H9 (cell line): ENCODE data around the gene CEP112. TPM values are rescaled to one million over a fixed set of nuclear protein-coding genes. Genes with fewer than 3 reads are reported as not detected.

ENCODE experiments used
- DNase-seq: peaks from one replicate; pipeline ENCODE4 v3.0.0-alpha.2; 2017
- H2AFZ ChIP-seq: one replicate; pipeline ENCODE4 v1.6.1; 2013; ENCODE audit warnings: mild to moderate bottlenecking, low read length, control low read depth, moderate library complexity
- H2AK5ac ChIP-seq: 2 replicates; pipeline ENCODE4 v1.6.1; 2013; ENCODE audit warnings: low read length, control low read depth, mixed read lengths; ENCODE audit not compliant: insufficient read length
- H2BK120ac ChIP-seq: one replicate; pipeline ENCODE4 v1.6.1; 2013; ENCODE audit warnings: low read depth, mild to moderate bottlenecking, low read length, control low read depth, inconsistent platforms; ENCODE audit not compliant: poor library complexity, severe bottlenecking
- H2BK12ac ChIP-seq: 2 replicates; pipeline ENCODE4 v1.6.1; 2013; ENCODE audit warnings: low read length, control low read depth, mixed read lengths, low read depth; ENCODE audit not compliant: insufficient read length
- H2BK15ac ChIP-seq: 2 replicates; pipeline ENCODE4 v1.6.1; 2013; ENCODE audit warnings: low read depth, low read length, control low read depth
- H2BK20ac ChIP-seq: one replicate; pipeline ENCODE4 v1.6.1; 2013; ENCODE audit warnings: low read depth, mild to moderate bottlenecking, low read length, control low read depth, inconsistent platforms; ENCODE audit not compliant: poor library complexity, severe bottlenecking
- H2BK5ac ChIP-seq: 2 replicates; pipeline ENCODE4 v1.6.1; 2013; ENCODE audit warnings: low read length, control low read depth, mixed read lengths; ENCODE audit not compliant: insufficient read length
- H3K14ac ChIP-seq: 2 replicates; pipeline ENCODE4 v1.6.1; 2013; ENCODE audit warnings: low read length, control low read depth; ENCODE audit not compliant: insufficient read depth
- H3K18ac ChIP-seq: 2 replicates; pipeline ENCODE4 v1.6.1; 2013; ENCODE audit warnings: low read depth, mild to moderate bottlenecking, mixed read lengths, low read length, control low read depth; ENCODE audit not compliant: insufficient read length
- H3K23ac ChIP-seq: 2 replicates; pipeline ENCODE4 v1.6.1; 2013; ENCODE audit warnings: low read length, control low read depth, mixed read lengths, low read depth; ENCODE audit not compliant: insufficient read length
- H3K23me2 ChIP-seq: 2 replicates; pipeline ENCODE4 v1.6.1; 2013; ENCODE audit warnings: low read depth, mild to moderate bottlenecking, mixed read lengths, low read length, control low read depth; ENCODE audit not compliant: insufficient read length, poor library complexity, severe bottlenecking
- H3K27ac ChIP-seq: 2 replicates; pipeline ENCODE4 v1.5.1; 2013; ENCODE audit warnings: low read length, control low read depth, mixed read lengths, low read depth; ENCODE audit not compliant: insufficient read length
- H3K27me3 ChIP-seq: 2 replicates; pipeline ENCODE4 v1.6.1; 2013; ENCODE audit warnings: low read length, control low read depth, inconsistent platforms; ENCODE audit not compliant: insufficient read depth
- H3K4ac ChIP-seq: 2 replicates; pipeline ENCODE4 v1.6.1; 2013; ENCODE audit warnings: low read depth, mild to moderate bottlenecking, control low read depth, inconsistent platforms, low read length, moderate library complexity
- H3K4me1 ChIP-seq: 2 replicates; pipeline ENCODE4 v1.6.1; 2013; ENCODE audit warnings: low read length, control low read depth, inconsistent platforms; ENCODE audit not compliant: insufficient read depth
- H3K4me2 ChIP-seq: 2 replicates; pipeline ENCODE4 v1.6.1; 2013; ENCODE audit warnings: low read length, control low read depth, mixed read lengths; ENCODE audit not compliant: insufficient read length, insufficient read depth
- H3K56ac ChIP-seq: 2 replicates; pipeline ENCODE4 v1.6.1; 2013; ENCODE audit warnings: low read depth, mild to moderate bottlenecking, mixed read lengths, low read length, control low read depth; ENCODE audit not compliant: insufficient read length
- H3K79me1 ChIP-seq: 2 replicates; pipeline ENCODE4 v1.6.1; 2013; ENCODE audit warnings: low read depth, mild to moderate bottlenecking, moderate library complexity, low read length, control low read depth, inconsistent platforms; ENCODE audit not compliant: insufficient read depth, poor library complexity, severe bottlenecking
- H3K79me2 ChIP-seq: 2 replicates; pipeline ENCODE4 v1.6.1; 2013; ENCODE audit warnings: low read length, control low read depth, inconsistent platforms; ENCODE audit not compliant: insufficient read depth
- H3K9ac ChIP-seq: 2 replicates; pipeline ENCODE4 v1.6.1; 2013; ENCODE audit warnings: low read length, control low read depth, mixed read lengths; ENCODE audit not compliant: insufficient read length; ENCODE audit errors: extremely low read depth
- H3K9me3 ChIP-seq: one replicate; pipeline ENCODE4 v1.6.1; 2013; ENCODE audit warnings: low read depth, low read length, inconsistent platforms; ENCODE audit not compliant: control insufficient read depth
- H3T11ph ChIP-seq: one replicate; pipeline ENCODE4 v1.6.1; 2013; ENCODE audit warnings: mild to moderate bottlenecking, low read length, control low read depth, inconsistent platforms
- H4K20me1 ChIP-seq: one replicate; pipeline ENCODE4 v1.6.1; 2013; ENCODE audit not compliant: control insufficient read depth, insufficient read length, insufficient read depth
- H4K5ac ChIP-seq: 2 replicates; pipeline ENCODE4 v1.6.1; 2013; ENCODE audit warnings: low read depth, mild to moderate bottlenecking, mixed read lengths, low read length, control low read depth; ENCODE audit not compliant: insufficient read length
- H4K8ac ChIP-seq: replicated peaks from 2 replicates; pipeline ENCODE4 v1.6.1; 2013; ENCODE audit warnings: low read length, control low read depth, mixed read lengths, low read depth; ENCODE audit not compliant: insufficient read length
- H4K91ac ChIP-seq: 2 replicates; pipeline ENCODE4 v1.6.1; 2013; ENCODE audit warnings: low read depth, mild to moderate bottlenecking, moderate library complexity, mixed read lengths, low read length, control low read depth; ENCODE audit not compliant: insufficient read length
- H3K27ac Mint-ChIP-seq, 3 experiments: 2 replicates in 2 of 3; 3 replicates in 1 of 3; pipeline ENCODE4 v1.8.0; 2020 to 2021; ENCODE audit warnings: mixed read lengths in 3 of 3, mild to moderate bottlenecking in 1 of 3, moderate library complexity in 1 of 3
- H3K27me3 Mint-ChIP-seq: 2 replicates; pipeline ENCODE4 v1.8.0; 2021; ENCODE audit warnings: low read depth, mild to moderate bottlenecking, moderate library complexity, mixed read lengths
- H3K36me3 Mint-ChIP-seq, 3 experiments: 2 replicates in 2 of 3; 3 replicates in 1 of 3; pipeline ENCODE4 v1.8.0; 2020 to 2021; ENCODE audit warnings: low read depth in 3 of 3, mixed read lengths in 3 of 3; ENCODE audit not compliant: insufficient read depth in 1 of 3
- H3K4me1 Mint-ChIP-seq, 2 experiments: 2 replicates each; pipeline ENCODE4 v1.8.0; 2020; ENCODE audit warnings: mixed read lengths in 2 of 2
- H3K4me3 Mint-ChIP-seq, 2 experiments: 2 replicates in 1 of 2; 3 replicates in 1 of 2; pipeline ENCODE4 v1.8.0; 2020 to 2021; ENCODE audit warnings: mild to moderate bottlenecking in 2 of 2, mixed read lengths in 2 of 2, moderate library complexity in 1 of 2
- H3K9me3 Mint-ChIP-seq, 2 experiments: 2 replicates in 1 of 2; 3 replicates in 1 of 2; pipeline ENCODE4 v1.8.0; 2020; ENCODE audit warnings: mild to moderate bottlenecking in 2 of 2, mixed read lengths in 2 of 2, moderate library complexity in 1 of 2
- CTCF ChIP-seq: fragments of 200-600 bp; sonication (generic); conservative IDR thresholded peaks from 3 replicates; pipeline ENCODE4 v1.8.0; 2021; ENCODE audit warnings: antibody characterized with exemption, mild to moderate bottlenecking
- WGBS: extraction: QIAGEN DNeasy Blood & Tissue Kit; methylation state at CpG from one replicate; pipeline ENCODE4 v1.1.7; 2013; ENCODE audit warnings: missing lambda C conversion rate, low lambda C conversion rate, mixed read lengths; ENCODE audit not compliant: insufficient read length; ENCODE audit errors: extremely low coverage; 5-methylcytosine and 5-hydroxymethylcytosine counted together
- total RNA-seq: library from RNA; stranded (reverse); gene quantifications from 2 replicates; pipeline ENCODE4 v1.2.1, GENCODE V29; 2021

CEP112 gene
- total RNA-seq, 1 experiment from 2014 or later, result 5.4 TPM

- no peak overlapping the region for H3T11ph ChIP-seq
- peaks cover 0 to 1% (median 0%) of the 10 kb centered on the region in 3 experiments; a peak in 1 of 7 replicates for H3K36me3 Mint-ChIP-seq
- H3K4me3 Mint-ChIP-seq, result no peak overlapping the region
- no peak overlapping the region for H2AFZ ChIP-seq
- H4K5ac ChIP-seq, result no peak overlapping the region
- no peak overlapping the region for H3K23ac ChIP-seq
- H3K18ac ChIP-seq, result no peak overlapping the region
- H3K56ac ChIP-seq, result no peak overlapping the region
- H3K23me2 ChIP-seq, result no peaks in the 10 kb centered on the region
- H2BK120ac ChIP-seq, result no peak overlapping the region
- H3K4me1 Mint-ChIP-seq, result peaks cover 18 to 25% of the 10 kb centered on the region in 2 experiments
- H2AK5ac ChIP-seq, result no peak overlapping the region
- no peaks in the 10 kb centered on the region; a peak in 1 of 5 replicates for H3K9me3 Mint-ChIP-seq
- H2BK15ac ChIP-seq, result no peak overlapping the region
- H3K27ac ChIP-seq, result no peak overlapping the region
- no peak overlapping the region for H3K4me2 ChIP-seq
- TF ChIP-seq CTCF, result no peak
- H3K27me3 ChIP-seq, result no peaks in the 10 kb centered on the region
- DNase-seq, result no peak
- no peaks in the 10 kb centered on the region for H4K20me1 ChIP-seq
- H3K14ac ChIP-seq, result no peak overlapping the region
- no peak overlapping the region for H4K8ac ChIP-seq
- H3K27me3 Mint-ChIP-seq, result no peaks in the 10 kb centered on the region
- H3K9me3 ChIP-seq, result no peaks in the 10 kb centered on the region
- no peaks in the 10 kb centered on the region for H3K79me1 ChIP-seq
- H2BK5ac ChIP-seq, result no peak overlapping the region
- H3K79me2 ChIP-seq, result no peaks in the 10 kb centered on the region
- no peaks in the 10 kb centered on the region for H3K4me1 ChIP-seq
- no peak overlapping the region for H3K27ac Mint-ChIP-seq
- H2BK12ac ChIP-seq, result no peak overlapping the region
- no peak overlapping the region for H2BK20ac ChIP-seq
- no peak overlapping the region for H4K91ac ChIP-seq
- no peak overlapping the region for H3K9ac ChIP-seq
- H3K4ac ChIP-seq, result no peak overlapping the region
- WGBS, result no CpG with 5 or more reads among the region's 1 CpG
Observed at GRCh38 chr17:65664696-65665095, 527.2 kb downstream of the CEP112 start.
